Measurements from ENCODE around the gene IFNA7.
A peak's percentile ranks its signal among the peaks of the same experiment; 100 is the strongest.

IFNA7 gene

GRCh38 chr9:21160178-21160577 lies 41.8 kb downstream of the IFNA7 start:
- H3K27ac ChIP-seq = no peak overlapping the region
- TF ChIP-seq ZFX (IDR thresholded peaks at IDR 0.05; ENCODE audit: borderline replicate concordance) = no peak
- TF ChIP-seq CTCF (IDR thresholded peaks at IDR 0.05) = no peak

- TF ChIP-seq ZFX (IDR thresholded peaks at IDR 0.05; ENCODE audit: borderline replicate concordance) (no peak), CTCF (IDR thresholded peaks at IDR 0.05) (no peak)
- no peak overlapping the region for H3K27ac ChIP-seq
These were observed 46.5 kb downstream of the IFNA7 start for GRCh38 chr9:21155501-21155900.

GRCh38 chr9:21154018-21154608 lies 47.9 kb downstream of the IFNA7 start:
- TF ChIP-seq ZFX (IDR thresholded peaks at IDR 0.05; ENCODE audit: borderline replicate concordance) = no peak
- peak; percentile 57 for TF ChIP-seq CTCF (IDR thresholded peaks at IDR 0.05)
- no peak overlapping the region for H3K27ac ChIP-seq

- TF ChIP-seq ZFX (IDR thresholded peaks at IDR 0.05; ENCODE audit: borderline replicate concordance) (no peak), CTCF (IDR thresholded peaks at IDR 0.05) (no peak)
- H3K27ac ChIP-seq = no peak overlapping the region
These were observed 48.5 kb downstream of the IFNA7 start for GRCh38 chr9:21153336-21154017.

Measured in 22Rv1 (cell line).